GM21515 (cell line): ENCODE results near the gene HHLA2.
"Not testable (repeated sequence)": the region's sequence is repeated elsewhere in the genome, so short reads cannot be mapped to it uniquely, and the experiment has no call there.

ENCODE experiments used
- ATAC-seq: cut with Tn5 transposase; IDR thresholded peaks from one replicate; pipeline ENCODE4 v1.9.1; 2021; ENCODE audit not compliant: unreplicated experiment

Gene HHLA2, protein sequence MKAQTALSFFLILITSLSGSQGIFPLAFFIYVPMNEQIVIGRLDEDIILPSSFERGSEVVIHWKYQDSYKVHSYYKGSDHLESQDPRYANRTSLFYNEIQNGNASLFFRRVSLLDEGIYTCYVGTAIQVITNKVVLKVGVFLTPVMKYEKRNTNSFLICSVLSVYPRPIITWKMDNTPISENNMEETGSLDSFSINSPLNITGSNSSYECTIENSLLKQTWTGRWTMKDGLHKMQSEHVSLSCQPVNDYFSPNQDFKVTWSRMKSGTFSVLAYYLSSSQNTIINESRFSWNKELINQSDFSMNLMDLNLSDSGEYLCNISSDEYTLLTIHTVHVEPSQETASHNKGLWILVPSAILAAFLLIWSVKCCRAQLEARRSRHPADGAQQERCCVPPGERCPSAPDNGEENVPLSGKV

DNA sequence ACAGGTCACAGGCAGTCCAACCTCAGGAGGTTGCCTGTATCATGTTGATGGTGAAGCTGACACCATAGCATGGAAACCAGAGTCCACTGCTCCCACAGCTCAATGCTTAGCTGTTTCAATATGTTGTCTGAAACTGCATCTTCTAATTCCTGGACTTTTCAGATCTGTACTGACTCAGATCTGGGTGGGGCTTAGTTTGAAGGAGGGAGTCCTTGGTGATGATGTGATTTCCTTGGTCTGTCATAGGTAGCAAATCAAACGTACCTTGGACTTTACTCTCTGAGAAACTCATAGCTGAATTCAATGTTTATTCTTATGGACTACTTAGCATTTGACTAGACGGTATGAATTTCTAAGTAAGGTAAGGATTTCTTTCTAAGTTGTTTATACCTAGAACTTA, at the start of gene HHLA2:
Gene HHLA2, plus strand, starts transcription at position 310 of the 400 bp plus-strand sequence. CDS start 55,266 bp downstream, outside the sequence.
- ATAC-seq: no peak

DNA sequence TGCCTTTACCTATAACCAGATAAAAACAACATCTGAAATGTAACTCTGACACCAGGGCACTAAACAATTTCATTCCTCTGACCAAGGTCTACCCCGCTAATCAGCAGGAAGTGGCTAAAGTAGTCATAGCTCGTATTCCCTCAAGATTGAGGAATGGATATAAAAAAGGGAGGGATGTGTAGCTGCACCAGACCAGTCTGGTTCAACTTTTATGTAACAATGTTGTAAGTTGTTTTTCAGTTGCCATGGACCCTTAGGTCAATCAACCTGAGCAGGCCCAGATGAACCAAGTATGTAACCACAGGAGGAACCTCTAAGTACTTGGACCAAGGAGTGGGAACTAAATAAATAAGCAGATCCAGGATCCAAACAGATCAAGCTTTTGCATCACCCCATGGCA, 45.7 kb upstream of the HHLA2 start:
- ATAC-seq: no peak

GRCh38 chr3:108251265-108251664, 45.1 kb upstream of the HHLA2 start:
- no peak for ATAC-seq

- ATAC-seq: no peak
Measured at GRCh38 chr3:108251844-108252243, 44.5 kb upstream of the HHLA2 start.

DNA sequence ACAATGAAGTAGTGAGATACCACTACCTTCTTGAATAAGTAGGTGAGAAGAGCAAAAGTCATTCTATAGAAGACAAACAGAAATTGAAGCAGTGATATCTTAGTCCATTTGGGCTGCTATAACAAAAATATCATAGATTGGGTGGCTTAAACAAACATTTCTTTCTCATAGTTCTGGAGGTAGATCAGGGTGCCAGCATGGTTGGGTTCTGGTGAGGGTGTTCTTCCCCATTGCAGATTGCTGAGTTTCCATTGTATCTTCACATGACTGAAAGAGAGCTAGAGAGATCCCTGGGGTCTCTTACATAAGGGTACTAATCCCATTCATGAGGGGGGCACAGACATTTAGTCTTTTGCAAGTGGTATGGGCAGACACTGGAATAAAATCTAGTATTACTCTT, 41.2 kb upstream of the HHLA2 start:
- ATAC-seq: no peak

DNA sequence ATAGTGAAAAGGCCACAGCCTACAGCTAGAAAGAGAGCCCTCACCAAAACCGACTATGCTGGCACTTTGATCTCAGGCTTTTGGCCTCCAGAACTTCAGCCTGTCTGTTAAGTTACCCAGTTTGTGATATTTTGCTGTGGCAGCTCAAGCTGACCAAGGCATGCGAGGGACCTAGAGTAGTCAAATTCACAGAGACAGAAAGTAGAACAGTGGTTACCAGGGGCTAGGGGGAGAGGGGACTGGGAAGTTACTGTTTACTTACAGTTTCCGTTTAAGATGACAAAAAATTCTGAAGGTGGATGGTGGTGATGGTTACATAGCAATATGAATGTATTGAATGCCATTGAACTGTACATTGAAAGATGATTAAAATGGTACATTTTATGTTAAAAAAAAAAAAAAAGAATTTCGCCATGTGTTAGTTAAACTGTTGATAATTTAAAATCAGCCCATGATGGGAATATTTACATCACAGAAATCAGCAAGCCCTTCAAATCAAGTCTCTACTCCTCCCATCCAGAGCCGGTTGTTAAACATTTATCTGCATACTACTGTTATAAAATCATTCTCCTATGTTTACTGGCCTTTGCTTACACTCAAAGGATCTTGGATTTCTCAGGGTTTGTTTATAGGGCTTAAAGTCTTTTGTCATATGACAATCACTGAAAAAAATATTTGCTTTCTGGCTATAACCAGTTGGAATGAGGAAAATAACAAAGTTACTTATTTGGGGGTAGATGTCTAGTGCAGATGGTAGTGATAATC, 31.6 kb upstream of the HHLA2 start:
- ATAC-seq: not testable (repeated sequence)

- ATAC-seq: not testable (repeated sequence)
Measured at GRCh38 chr3:108268235-108268634, 28.1 kb upstream of the HHLA2 start.

GRCh38 chr3:108271626-108272025, 24.7 kb upstream of the HHLA2 start:
- ATAC-seq: no peak

- ATAC-seq: not testable (repeated sequence)
Measured at GRCh38 chr3:108279066-108279465, 17.3 kb upstream of the HHLA2 start.

DNA sequence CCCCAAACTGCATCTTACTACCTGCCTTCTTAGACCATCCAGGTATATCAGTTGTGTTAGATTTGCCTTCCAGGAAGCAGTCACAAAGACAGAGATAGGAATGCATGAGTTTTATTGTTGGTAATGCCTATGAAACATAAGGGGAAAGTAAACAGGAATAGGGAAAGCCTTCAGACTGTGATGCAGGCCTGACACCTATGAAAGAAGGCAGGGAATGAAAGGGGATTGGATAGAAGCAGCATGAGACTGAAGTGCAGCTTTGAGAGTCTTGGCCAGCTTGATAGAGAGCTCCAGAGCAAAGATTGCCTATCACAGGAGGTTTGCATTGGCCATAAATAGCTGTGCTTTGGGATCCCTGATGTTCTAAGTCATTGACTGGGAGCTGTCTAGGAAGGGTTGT, 15.9 kb upstream of the HHLA2 start:
- no peak for ATAC-seq

- no peak for ATAC-seq
Measured at GRCh38 chr3:108281670-108282069, 14.7 kb upstream of the HHLA2 start.

DNA sequence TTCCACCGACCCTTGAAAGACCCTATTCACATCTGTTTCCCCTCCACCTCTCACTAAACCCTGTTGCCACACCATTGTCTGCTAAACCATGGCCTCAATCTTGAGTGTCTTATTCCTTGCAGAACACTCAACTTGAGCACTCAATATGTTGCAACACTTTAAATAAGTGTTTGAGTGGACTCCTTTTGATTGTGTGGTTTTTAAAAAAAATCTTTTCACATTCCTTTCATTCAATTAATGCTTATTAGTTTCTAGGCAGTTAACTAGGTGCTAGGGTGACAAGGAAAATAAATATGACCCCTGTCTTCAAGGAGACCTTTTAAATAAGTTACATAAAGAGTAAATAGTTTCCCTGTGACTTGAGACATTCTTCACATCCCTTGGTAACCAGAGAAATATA, 13.3 kb upstream of the HHLA2 start:
- no peak for ATAC-seq

DNA sequence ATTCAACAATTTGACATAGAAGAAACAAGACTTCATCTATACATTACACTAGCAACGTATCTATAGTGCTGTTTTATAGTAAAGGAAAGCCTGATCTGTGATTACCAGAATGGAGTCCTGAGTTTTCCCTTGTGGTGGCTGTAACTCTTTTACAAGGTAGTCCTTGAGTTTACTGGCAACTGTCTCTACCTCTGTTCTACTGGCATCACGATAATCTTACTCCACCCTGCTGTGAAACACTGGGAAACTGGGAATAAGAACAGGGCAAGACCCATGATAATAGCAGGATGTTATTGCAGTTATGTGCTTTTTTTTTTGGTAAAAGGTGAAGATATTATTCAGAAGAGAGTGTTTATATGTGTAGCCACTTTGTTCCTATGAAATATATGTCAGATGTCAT, 12.4 kb upstream of the HHLA2 start:
- no peak for ATAC-seq

DNA sequence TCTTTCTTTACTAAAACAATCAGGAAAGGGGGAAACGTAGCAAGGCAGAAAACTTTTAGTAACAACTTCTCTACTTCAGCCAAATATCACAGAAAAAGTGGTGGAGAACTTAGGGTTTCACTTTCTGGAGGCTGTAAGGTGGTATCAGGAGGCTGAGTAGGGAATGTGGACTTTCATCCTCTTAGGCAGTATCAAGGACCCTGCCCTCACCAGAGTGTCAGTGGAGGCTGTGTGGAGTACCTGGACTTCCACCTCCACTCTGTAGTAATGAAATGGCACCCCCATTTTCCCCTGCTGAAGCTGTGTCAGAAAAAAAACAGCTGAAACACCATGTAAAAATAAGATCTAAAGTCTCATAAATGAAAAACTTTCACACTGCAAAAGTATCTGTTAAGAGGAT, 11.2 kb upstream of the HHLA2 start:
- ATAC-seq: no peak

- ATAC-seq: no peak
Measured at GRCh38 chr3:108287146-108287545, 9.2 kb upstream of the HHLA2 start.

- not testable (repeated sequence) for ATAC-seq
Measured at GRCh38 chr3:108288193-108288592, 8.2 kb upstream of the HHLA2 start.

- no peak for ATAC-seq
Measured at GRCh38 chr3:108289159-108289558, 7.2 kb upstream of the HHLA2 start.

GRCh38 chr3:108292450-108292849, 3.9 kb upstream of the HHLA2 start:
- ATAC-seq: no peak

DNA sequence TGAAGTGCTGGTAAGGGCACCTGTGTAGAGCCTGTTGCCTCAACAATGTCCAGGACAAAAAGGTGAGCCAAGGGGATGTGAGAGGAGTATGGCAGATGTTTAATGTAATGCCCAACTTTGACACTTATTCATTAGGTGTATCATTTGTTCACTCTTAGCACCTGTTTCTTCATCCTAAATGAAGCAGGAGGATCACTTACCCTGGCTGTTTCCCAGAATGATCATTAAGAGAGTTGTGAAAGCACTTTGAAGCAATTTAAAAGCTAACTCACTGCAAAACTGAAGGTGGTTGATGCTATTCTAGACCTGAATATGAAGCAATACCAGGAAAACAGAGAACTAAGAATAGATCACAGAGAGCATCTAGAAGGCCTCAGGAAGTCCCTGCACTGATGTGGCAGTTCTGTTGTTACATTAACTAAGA, 3.4 kb upstream of the HHLA2 start:
- ATAC-seq: peak; percentile 79

- peak; percentile 82 for ATAC-seq
Measured at GRCh38 chr3:108293858-108294257, 2.5 kb upstream of the HHLA2 start.

GRCh38 chr3:108295421-108296175, 750 bp upstream of the HHLA2 start:
- no peak for ATAC-seq
